Loucy (cell line): ENCODE measurements around the gene FMNL3.
A peak's percentile ranks its signal among the peaks of the same experiment; 100 is the strongest.

ENCODE experiments used
- CTCF ChIP-seq: fragments of 200-600 bp; sonication (generic); conservative IDR thresholded peaks from 2 replicates; pipeline ENCODE4 v1.5.1; 2014; ENCODE audit warnings: mild to moderate bottlenecking, antibody characterized with exemption, low read length
- EZH2phosphoT487 ChIP-seq: fragments of 200-600 bp; IDR thresholded peaks from 2 replicates; pipeline ENCODE4 v1.6.1; 2018; ENCODE audit warnings: antibody characterized with exemption, mild to moderate bottlenecking, moderate library complexity, borderline replicate concordance

- TF ChIP-seq CTCF = peak; percentile 35
- no peak for TF ChIP-seq EZH2phosphoT487
These were observed 43.1 kb upstream of the FMNL3 start for GRCh38 chr12:49750027-49750995.
